Hepatic stellate cell (primary cell): ENCODE results near the gene DYSF.

Experiments
- DNase-seq: peaks from one replicate; pipeline ENCODE4 v3.0.0; 2011; ENCODE audit warnings: low spot score

Gene DYSF

GRCh38 chr2:71456617-71457016 lies 3.3 kb downstream of the DYSF start:
- no peak for DNase-seq

- no peak for DNase-seq
Measured at GRCh38 chr2:71457123-71457915, 4.0 kb downstream of the DYSF start.

- DNase-seq: no peak
Measured at GRCh38 chr2:71457923-71458322, 4.6 kb downstream of the DYSF start.

GRCh38 chr2:71458413-71459083 lies 5.2 kb downstream of the DYSF start:
- DNase-seq: peak; percentile 74

- no peak for DNase-seq
Measured at GRCh38 chr2:71459084-71459431, 5.7 kb downstream of the DYSF start.

GRCh38 chr2:71460056-71460455 lies 6.7 kb downstream of the DYSF start:
- DNase-seq: no peak

- DNase-seq: peak; percentile 72
Measured at GRCh38 chr2:71460595-71461303, 7.4 kb downstream of the DYSF start.

- DNase-seq: no peak
Measured at GRCh38 chr2:71461304-71461671, 7.9 kb downstream of the DYSF start.

GRCh38 chr2:71462056-71462605 lies 8.8 kb downstream of the DYSF start:
- DNase-seq: no peak

GRCh38 chr2:71462641-71463341 lies 9.4 kb downstream of the DYSF start:
- DNase-seq: no peak

- DNase-seq: no peak
Measured at GRCh38 chr2:71463342-71463654, 9.9 kb downstream of the DYSF start.

- DNase-seq: no peak
Measured at GRCh38 chr2:71464389-71464788, 11.0 kb downstream of the DYSF start.

GRCh38 chr2:71465356-71465755 lies 12.0 kb downstream of the DYSF start:
- no peak for DNase-seq

GRCh38 chr2:71465961-71466300 lies 12.6 kb downstream of the DYSF start:
- no peak for DNase-seq

- DNase-seq: peak; percentile 83
Measured at GRCh38 chr2:71466301-71467179, 13.2 kb downstream of the DYSF start.

- DNase-seq: peak; percentile 23
Measured at GRCh38 chr2:71467180-71467815, 13.9 kb downstream of the DYSF start.

- DNase-seq: no peak
Measured at GRCh38 chr2:71468279-71469015, 15.1 kb downstream of the DYSF start.

- DNase-seq: no peak
Measured at GRCh38 chr2:71469403-71470398, 16.3 kb downstream of the DYSF start.

- peak; percentile 89 for DNase-seq
Measured at GRCh38 chr2:71471276-71471675, 17.9 kb downstream of the DYSF start.
